Activated T-helper 17 cell treated with anti-CD3 and anti-CD28 coated beads, Interleukin-2, amount 50 U/mL, for 72 hours (primary cell): ENCODE measurements around the gene SYT15. TPM values are rescaled to one million over a fixed set of nuclear protein-coding genes. Genes with fewer than 3 reads are reported as not detected.

Source experiments
- ATAC-seq: fragments of 150-1000 bp; cut with Tn5 transposase; replicated peaks from 2 replicates; pipeline ENCODE4 v1.10.0; 2021; ENCODE audit warnings: mild to moderate bottlenecking, moderate library complexity
- H3K27ac Mint-ChIP-seq: one replicate; pipeline ENCODE4 v1.8.0; 2022; ENCODE audit warnings: mixed read lengths
- H3K27me3 Mint-ChIP-seq: one replicate; pipeline ENCODE4 v1.8.0; 2022; ENCODE audit warnings: mixed read lengths
- H3K36me3 Mint-ChIP-seq: one replicate; pipeline ENCODE4 v1.8.0; 2022; ENCODE audit warnings: low read depth, mild to moderate bottlenecking, mixed read lengths
- H3K4me1 Mint-ChIP-seq: one replicate; pipeline ENCODE4 v1.8.0; 2022; ENCODE audit warnings: mixed read lengths
- H3K4me3 Mint-ChIP-seq: one replicate; pipeline ENCODE4 v1.8.0; 2022; ENCODE audit warnings: mild to moderate bottlenecking, mixed read lengths
- H3K9me3 Mint-ChIP-seq: one replicate; pipeline ENCODE4 v1.8.0; 2022; ENCODE audit warnings: mixed read lengths
- total RNA-seq, 2 donors: library from RNA; stranded (reverse); gene quantifications; one replicate each; pipeline ENCODE4 v1.2.3, GENCODE V29; 2022

SYT15 gene
- total RNA-seq, 2 donors from 2014 or later: 0.37 to 0.56 TPM

DNA sequence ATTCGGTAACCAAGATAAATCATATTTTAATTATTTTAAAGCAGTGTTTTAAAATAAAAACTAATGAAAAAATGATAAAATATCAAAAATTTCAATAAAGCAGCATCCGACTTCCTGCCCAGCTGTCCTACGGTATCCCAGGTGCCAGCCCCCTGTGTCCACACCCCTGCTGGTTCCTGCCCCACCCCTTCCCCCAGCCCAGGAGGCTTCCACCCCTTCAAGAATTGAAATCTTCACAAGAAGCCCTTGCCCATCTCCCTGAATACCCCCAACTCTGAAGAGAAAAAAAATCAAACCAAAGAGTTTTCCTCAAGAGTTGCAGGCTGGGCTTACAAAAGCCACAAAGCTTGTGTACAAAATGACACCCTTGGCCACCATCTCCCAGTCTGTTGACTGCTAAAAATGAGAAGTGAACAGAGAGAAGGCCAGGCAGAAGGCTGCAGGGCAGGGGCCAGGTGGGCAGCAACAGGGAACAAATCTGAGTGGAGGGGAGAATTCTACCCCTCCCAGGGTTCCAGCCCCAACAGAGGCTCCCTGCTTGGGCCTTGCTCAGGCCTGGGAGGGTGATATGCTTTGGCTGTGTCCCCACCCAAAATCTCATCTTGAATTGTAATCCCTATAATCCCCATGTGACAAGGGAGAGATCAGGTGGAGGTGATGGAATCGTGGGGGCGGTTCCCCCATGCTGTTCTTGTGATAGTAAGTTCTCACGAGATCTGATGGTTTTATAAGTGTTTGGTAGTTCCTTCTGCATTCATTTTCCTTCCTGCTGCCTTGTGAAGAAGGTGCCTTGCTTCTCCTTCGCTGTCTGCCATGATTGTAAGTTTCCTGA, 37.0 kb upstream of the SYT15 start:
- peaks cover 42% of the 10 kb centered on the region for H3K27me3 Mint-ChIP-seq
- H3K9me3 Mint-ChIP-seq: no peaks in the 10 kb centered on the region
- H3K4me1 Mint-ChIP-seq: no peaks in the 10 kb centered on the region
- H3K4me3 Mint-ChIP-seq: no peak overlapping the region
- ATAC-seq: no peak
- no peaks in the 10 kb centered on the region for H3K36me3 Mint-ChIP-seq
- no peak overlapping the region for H3K27ac Mint-ChIP-seq

DNA sequence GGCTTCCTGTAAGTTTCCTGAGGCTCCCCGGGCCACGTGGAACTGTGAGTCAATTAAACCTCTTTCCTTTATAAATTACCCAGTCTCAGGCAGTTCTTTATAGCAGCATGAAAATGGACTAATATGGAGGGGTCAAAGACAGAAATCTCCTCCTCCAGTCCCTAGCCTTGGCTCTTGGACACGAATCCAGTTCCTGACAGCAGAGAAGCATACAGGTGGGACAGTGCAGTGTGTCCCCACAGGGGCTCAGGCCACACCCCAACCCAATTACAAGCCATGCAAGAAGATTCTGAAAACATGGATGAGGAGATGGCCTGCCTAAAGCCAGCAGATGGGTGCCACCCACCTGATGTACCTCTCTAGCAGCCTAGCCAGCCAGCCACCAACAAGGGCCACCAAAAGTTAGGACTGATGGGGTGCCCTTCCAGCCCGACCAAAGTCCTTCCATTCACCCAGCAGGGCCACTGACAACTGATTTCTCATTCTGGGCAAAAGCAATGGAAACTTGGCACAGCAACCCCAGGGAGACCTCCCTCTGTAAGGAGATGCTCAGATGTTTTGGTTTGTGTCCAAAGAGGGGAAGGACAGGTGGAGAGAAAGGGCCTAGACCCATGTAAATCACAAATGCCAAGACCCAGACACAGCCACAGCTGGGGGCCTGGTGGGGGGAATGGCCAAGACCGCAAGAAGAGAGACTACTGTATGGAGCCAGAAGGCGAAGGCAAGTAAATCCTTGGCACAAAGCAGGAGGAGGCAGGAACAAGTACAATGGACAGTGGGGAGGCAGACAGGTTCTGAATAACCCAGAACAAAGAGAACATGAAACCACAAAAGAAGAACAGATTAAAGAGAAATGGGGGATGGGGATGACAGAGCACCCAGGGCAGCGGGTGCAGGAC, 36.1 kb upstream of the SYT15 start:
- no peak for ATAC-seq
- no peak overlapping the region for H3K27ac Mint-ChIP-seq

DNA sequence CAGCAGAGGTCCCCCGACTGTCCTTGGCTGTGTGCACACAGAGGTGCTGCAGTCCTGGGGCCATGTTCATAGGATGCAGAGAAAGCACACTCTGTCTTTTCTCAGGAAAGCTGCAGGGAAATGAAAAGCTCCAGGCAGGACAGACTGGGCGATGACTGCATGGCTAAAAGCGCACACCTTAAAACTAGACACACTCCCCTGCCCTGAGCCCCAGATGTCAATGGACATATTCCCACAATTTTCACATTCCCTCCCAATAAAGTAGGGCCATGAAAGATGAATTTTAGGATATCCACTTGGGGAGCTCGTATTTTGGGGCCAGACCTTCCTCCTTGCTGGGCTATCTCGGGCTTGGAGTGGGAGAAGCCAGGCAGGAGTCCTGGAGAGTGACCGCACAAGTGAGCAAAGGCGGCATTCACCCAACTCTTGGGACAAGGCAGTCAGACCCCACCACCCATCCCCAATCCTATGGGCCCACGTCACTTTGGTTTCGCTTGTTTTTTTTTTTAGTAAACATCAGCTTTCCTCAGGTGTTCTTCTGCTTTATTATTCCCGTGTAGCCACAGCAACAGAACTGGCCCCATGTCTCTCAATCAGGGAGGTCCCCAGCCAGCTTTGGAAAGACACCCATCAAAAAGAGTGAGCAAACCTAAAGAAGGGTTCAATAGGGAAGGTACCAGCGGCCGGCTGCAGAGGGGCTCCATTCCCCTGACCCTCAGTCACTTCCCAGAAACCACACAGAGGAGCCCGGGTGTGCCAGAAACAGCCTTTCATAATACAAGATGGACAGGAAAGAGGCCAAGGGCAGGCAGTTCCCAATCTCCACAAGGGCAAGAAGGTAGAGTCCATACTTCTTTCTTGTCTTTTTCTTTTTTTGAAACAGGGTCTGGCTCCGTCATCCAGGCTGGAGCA, 35.2 kb upstream of the SYT15 start:
- ATAC-seq: no peak
- no peak overlapping the region for H3K4me3 Mint-ChIP-seq
- no peaks in the 10 kb centered on the region for H3K9me3 Mint-ChIP-seq
- H3K36me3 Mint-ChIP-seq: no peaks in the 10 kb centered on the region
- no peaks in the 10 kb centered on the region for H3K4me1 Mint-ChIP-seq
- H3K27ac Mint-ChIP-seq: no peak overlapping the region
- H3K27me3 Mint-ChIP-seq: peaks cover 29% of the 10 kb centered on the region

More for the DNA sequence above, 36.1 kb upstream of the SYT15 start:
- H3K27me3 Mint-ChIP-seq: peaks cover 34% of the 10 kb centered on the region
- H3K36me3 Mint-ChIP-seq: no peaks in the 10 kb centered on the region
- H3K4me1 Mint-ChIP-seq: no peaks in the 10 kb centered on the region
- no peak overlapping the region for H3K4me3 Mint-ChIP-seq
- no peaks in the 10 kb centered on the region for H3K9me3 Mint-ChIP-seq

GRCh38 chr10:46544989-46545791, 33.7 kb upstream of the SYT15 start:
- H3K27me3 Mint-ChIP-seq: peaks cover 20% of the 10 kb centered on the region
- H3K9me3 Mint-ChIP-seq: no peaks in the 10 kb centered on the region
- no peak overlapping the region for H3K4me3 Mint-ChIP-seq
- H3K4me1 Mint-ChIP-seq: no peaks in the 10 kb centered on the region
- no peak overlapping the region for H3K27ac Mint-ChIP-seq
- no peak for ATAC-seq
- no peaks in the 10 kb centered on the region for H3K36me3 Mint-ChIP-seq

GRCh38 chr10:46545861-46546590, 32.9 kb upstream of the SYT15 start:
- Mint-ChIP-seq H3K36me3 (no peaks in the 10 kb centered on the region), H3K9me3 (no peaks in the 10 kb centered on the region), H3K4me1 (no peaks in the 10 kb centered on the region), H3K27ac (no peak overlapping the region), H3K4me3 (no peak overlapping the region), H3K27me3 (peaks cover 13% of the 10 kb centered on the region)
- ATAC-seq: no peak

GRCh38 chr10:46546591-46547540, 32.1 kb upstream of the SYT15 start:
- H3K36me3 Mint-ChIP-seq: no peaks in the 10 kb centered on the region
- no peak overlapping the region for H3K27ac Mint-ChIP-seq
- H3K9me3 Mint-ChIP-seq: no peaks in the 10 kb centered on the region
- H3K4me3 Mint-ChIP-seq: no peak overlapping the region
- no peaks in the 10 kb centered on the region for H3K4me1 Mint-ChIP-seq
- no peak for ATAC-seq
- H3K27me3 Mint-ChIP-seq: peaks cover 13% of the 10 kb centered on the region

DNA sequence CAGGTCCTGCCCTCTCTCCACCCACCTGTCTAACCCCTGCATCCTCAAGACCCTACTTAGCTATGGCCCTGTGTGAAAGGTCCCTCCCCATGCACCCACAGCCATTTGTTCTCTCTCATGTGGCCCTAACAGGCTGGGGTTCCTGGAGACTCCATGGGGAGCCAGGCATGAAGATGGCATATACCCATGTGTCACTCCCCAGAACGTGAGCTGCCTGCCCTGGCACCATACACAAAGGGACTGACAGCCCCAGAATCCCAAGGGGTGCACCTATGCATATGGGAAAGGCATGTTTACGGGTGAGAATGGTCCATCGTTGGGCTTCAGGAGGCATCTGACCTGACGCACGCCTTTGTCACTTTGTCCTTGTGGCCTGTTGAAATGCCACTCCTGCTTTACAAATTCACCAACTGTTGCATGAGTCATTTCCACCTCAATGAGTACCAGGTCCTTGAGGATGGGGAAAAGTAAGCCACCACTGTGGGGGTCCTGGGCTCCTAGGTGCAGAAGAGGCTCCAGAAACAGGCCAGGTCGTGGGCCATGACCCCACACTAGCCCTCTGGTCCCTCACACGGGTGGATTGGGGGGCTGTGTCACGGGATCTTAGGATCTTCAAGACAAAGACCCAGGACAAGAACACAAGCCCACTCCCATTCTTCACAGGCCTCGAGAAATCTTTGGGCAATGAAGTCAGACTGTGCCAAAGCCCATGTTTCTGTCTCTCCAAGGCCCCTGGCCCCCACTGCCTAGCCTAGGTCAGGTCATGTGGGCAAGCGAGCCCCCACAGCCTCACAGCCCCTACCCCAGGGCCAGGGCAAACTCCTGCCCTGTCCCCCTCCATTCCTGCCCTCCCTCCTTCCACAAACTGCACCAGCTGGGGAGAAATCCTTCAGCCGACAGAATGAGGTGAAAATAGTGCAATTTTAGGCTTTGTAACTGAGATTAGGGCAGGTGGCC, 31.1 kb upstream of the SYT15 start:
- no peaks in the 10 kb centered on the region for H3K36me3 Mint-ChIP-seq
- ATAC-seq: no peak
- no peaks in the 10 kb centered on the region for H3K9me3 Mint-ChIP-seq
- H3K4me3 Mint-ChIP-seq: no peak overlapping the region
- H3K4me1 Mint-ChIP-seq: no peaks in the 10 kb centered on the region
- H3K27ac Mint-ChIP-seq: no peak overlapping the region
- H3K27me3 Mint-ChIP-seq: peaks cover 6% of the 10 kb centered on the region

GRCh38 chr10:46548498-46549090, 30.3 kb upstream of the SYT15 start:
- no peaks in the 10 kb centered on the region for H3K36me3 Mint-ChIP-seq
- no peak overlapping the region for H3K27ac Mint-ChIP-seq
- no peaks in the 10 kb centered on the region for H3K27me3 Mint-ChIP-seq
- no peaks in the 10 kb centered on the region for H3K4me1 Mint-ChIP-seq
- H3K4me3 Mint-ChIP-seq: no peak overlapping the region
- H3K9me3 Mint-ChIP-seq: no peaks in the 10 kb centered on the region
- ATAC-seq: no peak

DNA sequence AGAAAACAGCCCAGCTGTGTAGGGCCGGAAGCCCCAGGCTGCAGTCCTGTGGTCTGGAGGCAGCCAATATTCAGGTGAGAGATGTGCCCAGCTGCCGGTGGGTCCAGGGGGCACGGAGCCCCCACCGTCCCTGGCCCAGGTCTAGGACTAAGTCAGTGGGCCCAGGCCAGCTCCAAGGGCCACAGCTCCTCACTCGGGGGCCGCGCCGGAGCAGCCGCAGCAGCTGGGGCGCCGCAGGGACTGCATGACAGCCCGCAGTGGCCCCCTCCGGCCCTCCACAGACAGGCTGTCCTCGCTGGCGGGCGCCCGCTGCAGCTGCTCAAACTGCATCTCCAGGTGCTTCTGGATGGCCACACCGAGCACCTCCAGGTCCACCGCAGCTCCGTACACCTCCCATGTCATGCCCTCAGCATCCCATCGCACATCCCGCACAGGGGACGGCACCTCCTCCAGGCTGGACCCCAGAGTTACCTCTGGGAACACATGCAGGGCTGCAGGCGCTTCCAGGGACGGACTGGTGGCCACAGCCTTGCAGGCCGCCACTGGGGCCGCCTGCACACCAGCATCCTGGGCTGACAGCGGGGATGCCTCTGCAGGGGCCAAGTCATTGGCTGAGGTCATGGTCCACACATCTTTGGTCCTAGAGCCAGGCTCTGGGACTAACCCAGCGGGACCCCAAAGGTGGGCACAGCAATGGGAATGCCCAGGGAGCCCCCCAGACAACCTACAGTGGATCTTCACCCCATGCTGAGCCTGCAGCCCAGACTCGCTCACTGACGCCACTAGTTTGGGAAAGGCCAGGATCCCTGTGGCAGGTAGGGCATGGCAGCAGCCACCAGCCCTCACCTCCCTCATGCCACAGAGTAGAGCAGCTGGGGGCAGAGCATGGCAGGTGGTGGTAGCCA, 29.5 kb upstream of the SYT15 start:
- Mint-ChIP-seq H3K27me3 (no peaks in the 10 kb centered on the region), H3K4me3 (no peak overlapping the region), H3K4me1 (no peaks in the 10 kb centered on the region), H3K27ac (no peak overlapping the region), H3K36me3 (no peaks in the 10 kb centered on the region), H3K9me3 (no peaks in the 10 kb centered on the region)
- ATAC-seq: no peak

DNA sequence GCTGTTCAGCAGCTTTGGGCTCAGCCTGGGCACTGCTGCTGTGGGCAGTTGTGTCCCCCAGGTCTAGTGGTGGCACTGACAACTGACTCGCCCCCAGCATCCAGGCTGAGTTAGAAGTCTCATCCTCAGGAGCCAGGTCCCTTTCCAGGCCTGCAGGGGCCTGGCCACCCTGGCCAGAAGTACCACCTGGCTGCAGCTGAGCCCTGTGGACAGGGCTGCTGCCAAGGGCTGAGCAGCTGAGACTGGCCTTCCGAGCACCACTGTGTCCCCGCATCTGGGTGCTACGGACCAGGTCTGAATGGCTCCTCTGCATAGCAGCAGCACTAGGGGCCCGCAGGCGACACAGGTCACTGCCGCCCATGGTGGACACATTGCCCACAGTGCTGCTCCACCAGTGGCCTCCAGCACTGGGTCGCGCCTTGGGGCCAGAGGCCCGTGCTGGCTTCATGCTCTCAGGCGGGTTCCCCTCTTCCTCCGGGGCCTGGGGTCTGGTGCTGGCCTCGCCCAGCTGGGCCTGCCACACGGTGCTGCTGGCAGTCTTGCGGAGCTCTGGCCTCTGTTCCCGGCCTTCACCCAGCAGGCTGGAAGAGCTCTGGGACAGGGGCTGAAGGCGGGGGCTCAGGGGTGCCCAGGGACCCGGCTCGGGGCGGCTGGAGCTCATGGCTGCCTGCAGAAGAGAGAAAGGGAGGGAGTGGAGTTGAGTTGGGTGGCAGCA, 28.7 kb upstream of the SYT15 start:
- H3K27ac Mint-ChIP-seq: no peak overlapping the region

More for the DNA sequence above, 28.7 kb upstream of the SYT15 start:
- H3K36me3 Mint-ChIP-seq: no peaks in the 10 kb centered on the region
- H3K4me1 Mint-ChIP-seq: no peaks in the 10 kb centered on the region
- no peak overlapping the region for H3K4me3 Mint-ChIP-seq
- no peaks in the 10 kb centered on the region for H3K27me3 Mint-ChIP-seq
- H3K9me3 Mint-ChIP-seq: no peaks in the 10 kb centered on the region
- ATAC-seq: no peak
